ENCODE data around the gene PCP2. TPM values are rescaled to one million over a fixed set of nuclear protein-coding genes. Genes with fewer than 3 reads are reported as not detected.

Gene PCP2
- total and polyA plus RNA-seq, 2 of the 13 experiments (the other 11 are each of a cell fraction or from before 2014, with no cell fraction given) = 0.62 TPM; not detected in 1

DNA sequence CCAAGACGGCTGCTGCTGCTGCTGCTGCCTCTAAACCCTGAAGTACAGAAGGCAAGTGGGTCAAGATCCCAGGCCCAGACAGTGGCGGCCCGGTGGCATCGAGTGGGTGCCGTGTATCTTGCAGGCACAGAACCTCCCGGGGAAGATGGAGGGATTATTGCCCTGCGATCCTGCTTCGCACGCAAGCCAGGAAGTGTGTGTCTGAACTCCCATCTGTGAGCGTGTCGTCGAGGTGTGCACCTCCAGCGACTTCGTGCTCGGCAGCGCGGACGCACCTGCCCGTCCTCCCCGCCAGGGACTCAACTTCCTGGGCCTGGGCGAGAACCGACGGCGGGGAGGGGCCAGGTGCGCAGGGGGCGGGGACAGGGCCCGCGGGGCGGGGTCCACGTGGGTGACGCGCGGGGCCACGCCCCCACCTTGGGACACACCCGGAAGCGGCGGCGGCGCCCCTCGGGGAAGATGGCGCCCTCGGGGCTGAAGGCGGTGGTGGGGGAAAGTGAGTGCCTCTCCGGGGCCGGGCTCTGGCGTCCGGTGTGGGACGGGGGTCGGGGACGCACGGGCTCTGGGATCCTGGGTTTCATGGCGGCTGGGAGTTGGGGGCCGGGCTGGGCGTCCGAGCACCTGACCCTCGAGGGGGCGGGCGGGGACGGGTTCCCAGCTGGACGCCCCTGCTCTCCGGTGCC, 3.3 kb upstream of the PCP2 start, which contains the start of gene STXBP2 (continued):
- TF ChIP-seq, protein P1, sequence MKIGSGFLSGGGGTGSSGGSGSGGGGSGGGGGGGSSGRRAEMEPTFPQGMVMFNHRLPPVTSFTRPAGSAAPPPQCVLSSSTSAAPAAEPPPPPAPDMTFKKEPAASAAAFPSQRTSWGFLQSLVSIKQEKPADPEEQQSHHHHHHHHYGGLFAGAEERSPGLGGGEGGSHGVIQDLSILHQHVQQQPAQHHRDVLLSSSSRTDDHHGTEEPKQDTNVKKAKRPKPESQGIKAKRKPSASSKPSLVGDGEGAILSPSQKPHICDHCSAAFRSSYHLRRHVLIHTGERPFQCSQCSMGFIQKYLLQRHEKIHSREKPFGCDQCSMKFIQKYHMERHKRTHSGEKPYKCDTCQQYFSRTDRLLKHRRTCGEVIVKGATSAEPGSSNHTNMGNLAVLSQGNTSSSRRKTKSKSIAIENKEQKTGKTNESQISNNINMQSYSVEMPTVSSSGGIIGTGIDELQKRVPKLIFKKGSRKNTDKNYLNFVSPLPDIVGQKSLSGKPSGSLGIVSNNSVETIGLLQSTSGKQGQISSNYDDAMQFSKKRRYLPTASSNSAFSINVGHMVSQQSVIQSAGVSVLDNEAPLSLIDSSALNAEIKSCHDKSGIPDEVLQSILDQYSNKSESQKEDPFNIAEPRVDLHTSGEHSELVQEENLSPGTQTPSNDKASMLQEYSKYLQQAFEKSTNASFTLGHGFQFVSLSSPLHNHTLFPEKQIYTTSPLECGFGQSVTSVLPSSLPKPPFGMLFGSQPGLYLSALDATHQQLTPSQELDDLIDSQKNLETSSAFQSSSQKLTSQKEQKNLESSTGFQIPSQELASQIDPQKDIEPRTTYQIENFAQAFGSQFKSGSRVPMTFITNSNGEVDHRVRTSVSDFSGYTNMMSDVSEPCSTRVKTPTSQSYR (CRISPR knock-in tag; IDR thresholded peaks at IDR 0.05; ENCODE audit: borderline replicate concordance) = no peak
- TF ChIP-seq, protein P2, sequence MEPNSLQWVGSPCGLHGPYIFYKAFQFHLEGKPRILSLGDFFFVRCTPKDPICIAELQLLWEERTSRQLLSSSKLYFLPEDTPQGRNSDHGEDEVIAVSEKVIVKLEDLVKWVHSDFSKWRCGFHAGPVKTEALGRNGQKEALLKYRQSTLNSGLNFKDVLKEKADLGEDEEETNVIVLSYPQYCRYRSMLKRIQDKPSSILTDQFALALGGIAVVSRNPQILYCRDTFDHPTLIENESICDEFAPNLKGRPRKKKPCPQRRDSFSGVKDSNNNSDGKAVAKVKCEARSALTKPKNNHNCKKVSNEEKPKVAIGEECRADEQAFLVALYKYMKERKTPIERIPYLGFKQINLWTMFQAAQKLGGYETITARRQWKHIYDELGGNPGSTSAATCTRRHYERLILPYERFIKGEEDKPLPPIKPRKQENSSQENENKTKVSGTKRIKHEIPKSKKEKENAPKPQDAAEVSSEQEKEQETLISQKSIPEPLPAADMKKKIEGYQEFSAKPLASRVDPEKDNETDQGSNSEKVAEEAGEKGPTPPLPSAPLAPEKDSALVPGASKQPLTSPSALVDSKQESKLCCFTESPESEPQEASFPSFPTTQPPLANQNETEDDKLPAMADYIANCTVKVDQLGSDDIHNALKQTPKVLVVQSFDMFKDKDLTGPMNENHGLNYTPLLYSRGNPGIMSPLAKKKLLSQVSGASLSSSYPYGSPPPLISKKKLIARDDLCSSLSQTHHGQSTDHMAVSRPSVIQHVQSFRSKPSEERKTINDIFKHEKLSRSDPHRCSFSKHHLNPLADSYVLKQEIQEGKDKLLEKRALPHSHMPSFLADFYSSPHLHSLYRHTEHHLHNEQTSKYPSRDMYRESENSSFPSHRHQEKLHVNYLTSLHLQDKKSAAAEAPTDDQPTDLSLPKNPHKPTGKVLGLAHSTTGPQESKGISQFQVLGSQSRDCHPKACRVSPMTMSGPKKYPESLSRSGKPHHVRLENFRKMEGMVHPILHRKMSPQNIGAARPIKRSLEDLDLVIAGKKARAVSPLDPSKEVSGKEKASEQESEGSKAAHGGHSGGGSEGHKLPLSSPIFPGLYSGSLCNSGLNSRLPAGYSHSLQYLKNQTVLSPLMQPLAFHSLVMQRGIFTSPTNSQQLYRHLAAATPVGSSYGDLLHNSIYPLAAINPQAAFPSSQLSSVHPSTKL (CRISPR knock-in tag; IDR thresholded peaks at IDR 0.05) = no peak
- TF ChIP-seq, protein P3, sequence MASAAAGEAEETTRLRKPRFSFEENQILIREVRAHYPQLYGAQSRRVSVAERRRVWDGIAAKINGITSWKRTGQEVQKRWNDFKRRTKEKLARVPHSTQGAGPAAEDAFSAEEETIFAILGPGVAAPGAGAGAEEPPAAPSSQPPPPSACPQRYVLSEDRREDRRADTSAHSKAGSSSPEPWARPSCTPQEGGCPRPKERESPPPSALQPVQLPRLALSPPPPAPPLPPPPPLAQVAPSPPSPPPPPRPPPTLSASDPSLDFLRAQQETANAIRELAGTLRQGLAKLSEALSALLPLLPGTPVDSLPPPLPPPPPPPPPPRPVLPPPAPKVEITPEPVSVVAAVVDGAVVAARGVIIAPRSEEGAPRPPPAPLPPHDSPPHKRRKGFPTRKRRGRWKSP (CRISPR knock-in tag; IDR thresholded peaks at IDR 0.05) = no peak
- no peak for TF ChIP-seq ZNF264 (CRISPR knock-in tag; IDR thresholded peaks at IDR 0.05)
- TF ChIP-seq, protein P4, sequence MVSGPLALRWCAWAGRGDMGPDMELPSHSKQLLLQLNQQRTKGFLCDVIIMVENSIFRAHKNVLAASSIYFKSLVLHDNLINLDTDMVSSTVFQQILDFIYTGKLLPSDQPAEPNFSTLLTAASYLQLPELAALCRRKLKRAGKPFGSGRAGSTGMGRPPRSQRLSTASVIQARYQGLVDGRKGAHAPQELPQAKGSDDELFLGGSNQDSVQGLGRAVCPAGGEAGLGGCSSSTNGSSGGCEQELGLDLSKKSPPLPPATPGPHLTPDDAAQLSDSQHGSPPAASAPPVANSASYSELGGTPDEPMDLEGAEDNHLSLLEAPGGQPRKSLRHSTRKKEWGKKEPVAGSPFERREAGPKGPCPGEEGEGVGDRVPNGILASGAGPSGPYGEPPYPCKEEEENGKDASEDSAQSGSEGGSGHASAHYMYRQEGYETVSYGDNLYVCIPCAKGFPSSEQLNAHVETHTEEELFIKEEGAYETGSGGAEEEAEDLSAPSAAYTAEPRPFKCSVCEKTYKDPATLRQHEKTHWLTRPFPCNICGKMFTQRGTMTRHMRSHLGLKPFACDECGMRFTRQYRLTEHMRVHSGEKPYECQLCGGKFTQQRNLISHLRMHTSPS (CRISPR knock-in tag; IDR thresholded peaks at IDR 0.05; ENCODE audit: low read depth) = no peak
- TF ChIP-seq ZFX (CRISPR knock-in tag; IDR thresholded peaks at IDR 0.05; ENCODE audit: low read depth) = peak; percentile 66
- TF ChIP-seq ZNF225 (CRISPR knock-in tag; IDR thresholded peaks at IDR 0.05) = no peak
- TF ChIP-seq, protein P5, sequence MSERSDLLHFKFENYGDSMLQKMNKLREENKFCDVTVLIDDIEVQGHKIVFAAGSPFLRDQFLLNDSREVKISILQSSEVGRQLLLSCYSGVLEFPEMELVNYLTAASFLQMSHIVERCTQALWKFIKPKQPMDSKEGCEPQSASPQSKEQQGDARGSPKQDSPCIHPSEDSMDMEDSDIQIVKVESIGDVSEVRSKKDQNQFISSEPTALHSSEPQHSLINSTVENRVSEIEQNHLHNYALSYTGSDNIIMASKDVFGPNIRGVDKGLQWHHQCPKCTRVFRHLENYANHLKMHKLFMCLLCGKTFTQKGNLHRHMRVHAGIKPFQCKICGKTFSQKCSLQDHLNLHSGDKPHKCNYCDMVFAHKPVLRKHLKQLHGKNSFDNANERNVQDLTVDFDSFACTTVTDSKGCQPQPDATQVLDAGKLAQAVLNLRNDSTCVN (CRISPR knock-in tag; IDR thresholded peaks at IDR 0.05; ENCODE audit: borderline replicate concordance) = no peak
- no peak for TF ChIP-seq FOSL1 (CRISPR knock-in tag; IDR thresholded peaks at IDR 0.05; ENCODE audit: borderline replicate concordance)
- TF ChIP-seq, protein P6, sequence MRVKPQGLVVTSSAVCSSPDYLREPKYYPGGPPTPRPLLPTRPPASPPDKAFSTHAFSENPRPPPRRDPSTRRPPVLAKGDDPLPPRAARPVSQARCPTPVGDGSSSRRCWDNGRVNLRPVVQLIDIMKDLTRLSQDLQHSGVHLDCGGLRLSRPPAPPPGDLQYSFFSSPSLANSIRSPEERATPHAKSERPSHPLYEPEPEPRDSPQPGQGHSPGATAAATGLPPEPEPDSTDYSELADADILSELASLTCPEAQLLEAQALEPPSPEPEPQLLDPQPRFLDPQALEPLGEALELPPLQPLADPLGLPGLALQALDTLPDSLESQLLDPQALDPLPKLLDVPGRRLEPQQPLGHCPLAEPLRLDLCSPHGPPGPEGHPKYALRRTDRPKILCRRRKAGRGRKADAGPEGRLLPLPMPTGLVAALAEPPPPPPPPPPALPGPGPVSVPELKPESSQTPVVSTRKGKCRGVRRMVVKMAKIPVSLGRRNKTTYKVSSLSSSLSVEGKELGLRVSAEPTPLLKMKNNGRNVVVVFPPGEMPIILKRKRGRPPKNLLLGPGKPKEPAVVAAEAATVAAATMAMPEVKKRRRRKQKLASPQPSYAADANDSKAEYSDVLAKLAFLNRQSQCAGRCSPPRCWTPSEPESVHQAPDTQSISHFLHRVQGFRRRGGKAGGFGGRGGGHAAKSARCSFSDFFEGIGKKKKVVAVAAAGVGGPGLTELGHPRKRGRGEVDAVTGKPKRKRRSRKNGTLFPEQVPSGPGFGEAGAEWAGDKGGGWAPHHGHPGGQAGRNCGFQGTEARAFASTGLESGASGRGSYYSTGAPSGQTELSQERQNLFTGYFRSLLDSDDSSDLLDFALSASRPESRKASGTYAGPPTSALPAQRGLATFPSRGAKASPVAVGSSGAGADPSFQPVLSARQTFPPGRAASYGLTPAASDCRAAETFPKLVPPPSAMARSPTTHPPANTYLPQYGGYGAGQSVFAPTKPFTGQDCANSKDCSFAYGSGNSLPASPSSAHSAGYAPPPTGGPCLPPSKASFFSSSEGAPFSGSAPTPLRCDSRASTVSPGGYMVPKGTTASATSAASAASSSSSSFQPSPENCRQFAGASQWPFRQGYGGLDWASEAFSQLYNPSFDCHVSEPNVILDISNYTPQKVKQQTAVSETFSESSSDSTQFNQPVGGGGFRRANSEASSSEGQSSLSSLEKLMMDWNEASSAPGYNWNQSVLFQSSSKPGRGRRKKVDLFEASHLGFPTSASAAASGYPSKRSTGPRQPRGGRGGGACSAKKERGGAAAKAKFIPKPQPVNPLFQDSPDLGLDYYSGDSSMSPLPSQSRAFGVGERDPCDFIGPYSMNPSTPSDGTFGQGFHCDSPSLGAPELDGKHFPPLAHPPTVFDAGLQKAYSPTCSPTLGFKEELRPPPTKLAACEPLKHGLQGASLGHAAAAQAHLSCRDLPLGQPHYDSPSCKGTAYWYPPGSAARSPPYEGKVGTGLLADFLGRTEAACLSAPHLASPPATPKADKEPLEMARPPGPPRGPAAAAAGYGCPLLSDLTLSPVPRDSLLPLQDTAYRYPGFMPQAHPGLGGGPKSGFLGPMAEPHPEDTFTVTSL (CRISPR knock-in tag; IDR thresholded peaks at IDR 0.05; ENCODE audit: borderline replicate concordance) = no peak
